Mammary epithelial cell (primary cell): Measurements from ENCODE around the gene FZR1.

Experiments
- CTCF ChIP-seq, 2 donors: IDR thresholded peaks in 1 of 2; conservative IDR thresholded peaks in 1 of 2; 2 replicates each; pipeline ENCODE4 v1.5.1; 2011 to 2012; ENCODE audit warnings: inconsistent platforms in 2 of 2, low read length in 2 of 2, mild to moderate bottlenecking in 2 of 2, control low read depth in 1 of 2, low read depth in 1 of 2; ENCODE audit not compliant: insufficient read depth in 1 of 2; ENCODE audit errors: extremely low read depth in 1 of 2
- EZH2 ChIP-seq: IDR thresholded peaks from 2 replicates; pipeline ENCODE4 v1.6.1; 2012; ENCODE audit warnings: low read length, inconsistent platforms, borderline replicate concordance

- TF ChIP-seq CTCF (conservative IDR thresholded peaks at IDR 0.05 in 1 of 2, IDR thresholded peaks at IDR 0.05 in 1 of 2; ENCODE audit: extremely low read depth in 1 of 2, insufficient read depth in 1 of 2, low read depth in 1 of 2, low read length in 2 of 2) (no peak), EZH2 (no peak)
These were observed 33.6 kb downstream of the FZR1 start for GRCh38 chr19:3539756-3540118.
